H7 (cell line): Measurements from ENCODE around the gene TIMM50. TPM values are rescaled to one million over a fixed set of nuclear protein-coding genes. Genes with fewer than 3 reads are reported as not detected.
A peak's percentile ranks its signal among the peaks of the same experiment; 100 is the strongest.
"Not testable (repeated sequence)": the region's sequence is repeated elsewhere in the genome, so short reads cannot be mapped to it uniquely, and the experiment has no call there.

Source experiments
- DNase-seq: peaks from one replicate; pipeline ENCODE4 v3.0.0; 2012
- H3K27me3 ChIP-seq: 2 replicates; pipeline ENCODE4 v1.6.0; 2011; ENCODE audit warnings: mild to moderate bottlenecking, low read length; ENCODE audit not compliant: control insufficient read depth, insufficient read depth
- H3K36me3 ChIP-seq: replicated peaks from 2 replicates; pipeline ENCODE4 v1.5.1; 2011; ENCODE audit warnings: low read length; ENCODE audit not compliant: control insufficient read depth, insufficient read depth
- H3K4me3 ChIP-seq: 2 replicates; pipeline ENCODE4 v1.5.1; 2011; ENCODE audit warnings: low read depth, mild to moderate bottlenecking, control low read depth, low read length, moderate library complexity; ENCODE audit not compliant: insufficient read depth
- total RNA-seq: library from RNA; depleted of rRNA; stranded (reverse); fragments of >200 nt; shearing (Covaris generic); gene quantifications from 2 replicates; pipeline ENCODE4 v1.2.3, GENCODE V29; 2014

Gene TIMM50
- total RNA-seq, 1 experiment from 2014 or later = 161 TPM

GRCh38 chr19:39449116-39449797, 31.4 kb upstream of the TIMM50 start:
- Histone ChIP-seq H3K4me3 (no peak overlapping the region), H3K27me3 (no peaks in the 10 kb centered on the region), H3K36me3 (peaks cover 8% of the 10 kb centered on the region)
- DNase-seq = no peak

GRCh38 chr19:39451257-39451656, 29.4 kb upstream of the TIMM50 start:
- not testable (repeated sequence) for H3K36me3 ChIP-seq, H3K4me3 ChIP-seq, H3K27me3 ChIP-seq, DNase-seq

DNA sequence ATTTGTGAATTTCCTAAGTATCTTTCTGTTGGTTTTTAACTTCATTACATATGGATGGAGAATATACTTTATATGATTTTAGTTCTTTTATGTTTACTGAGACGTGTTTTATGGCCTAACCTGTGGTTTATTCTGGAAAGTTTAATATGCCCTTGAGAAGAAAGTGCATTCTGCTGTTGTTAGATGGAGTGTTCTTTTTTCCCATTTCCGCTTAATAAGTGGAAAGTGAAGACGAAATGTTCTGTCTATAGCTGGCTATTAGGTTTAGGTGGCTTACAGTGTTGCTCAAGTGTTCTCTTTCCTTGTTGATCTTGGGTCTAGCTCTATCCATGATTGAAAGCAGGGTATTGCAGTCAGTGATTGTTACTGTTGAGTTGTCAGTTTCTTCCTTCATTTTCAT, 17.2 kb upstream of the TIMM50 start:
- Histone ChIP-seq H3K36me3 (peaks cover 43% of the 10 kb centered on the region), H3K27me3 (no peaks in the 10 kb centered on the region), H3K4me3 (no peak overlapping the region)
- no peak for DNase-seq

- DNase-seq = peak; percentile 13
- H3K27me3 ChIP-seq = no peaks in the 10 kb centered on the region
- peaks cover 48% of the 10 kb centered on the region for H3K36me3 ChIP-seq
- H3K4me3 ChIP-seq = no peak overlapping the region
These were observed 14.5 kb upstream of the TIMM50 start for GRCh38 chr19:39465956-39466747.

- Histone ChIP-seq H3K36me3 (peaks cover 56% of the 10 kb centered on the region), H3K27me3 (no peaks in the 10 kb centered on the region), H3K4me3 (no peak overlapping the region)
- peak; percentile 27 for DNase-seq
These were observed 12.7 kb upstream of the TIMM50 start for GRCh38 chr19:39467941-39468340.

DNA sequence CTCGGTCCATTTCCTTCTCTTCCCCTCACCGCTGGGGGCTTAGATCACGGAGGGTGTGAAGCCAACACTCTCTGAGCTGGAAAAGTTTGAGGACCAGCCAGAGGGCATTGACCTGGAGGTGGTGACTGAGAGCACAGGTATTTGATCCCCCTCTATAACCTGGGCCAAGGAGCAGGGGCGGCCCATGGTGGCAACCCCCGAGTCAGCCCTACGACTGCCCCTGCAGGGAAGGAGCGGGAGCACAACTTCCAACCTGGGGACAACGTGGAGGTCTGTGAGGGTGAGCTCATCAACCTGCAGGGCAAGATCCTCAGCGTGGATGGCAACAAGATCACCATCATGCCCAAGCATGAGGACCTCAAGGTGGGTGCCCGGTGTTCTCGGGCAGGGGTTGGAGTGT, 11.6 kb upstream of the TIMM50 start:
- DNase-seq = peak; percentile 53
- no peaks in the 10 kb centered on the region for H3K27me3 ChIP-seq
- H3K36me3 ChIP-seq = peaks cover 56% of the 10 kb centered on the region
- no peak overlapping the region for H3K4me3 ChIP-seq

DNA sequence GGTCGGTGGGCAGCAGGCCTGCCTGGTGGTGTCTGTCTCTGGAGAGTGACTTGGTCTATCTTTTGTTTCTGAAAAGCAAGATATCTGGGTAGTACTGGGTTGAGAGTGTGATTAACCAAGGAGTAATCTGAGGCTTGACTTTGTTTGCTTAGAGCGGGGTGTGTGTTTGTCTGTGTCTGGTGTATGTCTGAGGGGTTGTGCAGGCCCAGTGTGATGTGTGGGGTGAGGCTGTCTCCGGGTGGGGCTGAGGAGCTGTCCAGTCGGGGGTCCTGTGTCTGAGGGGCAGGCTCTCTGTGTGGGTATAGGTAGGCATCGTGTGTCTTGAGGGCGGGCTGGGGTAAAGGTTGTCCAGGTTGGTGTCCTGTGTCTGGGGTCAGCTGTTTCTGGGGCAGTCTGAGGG, 11.1 kb upstream of the TIMM50 start:
- H3K4me3 ChIP-seq = no peak overlapping the region
- H3K36me3 ChIP-seq = peaks cover 58% of the 10 kb centered on the region
- H3K27me3 ChIP-seq = no peaks in the 10 kb centered on the region
- DNase-seq = peak; percentile 32

- H3K27me3 ChIP-seq = no peaks in the 10 kb centered on the region
- DNase-seq = no peak
- H3K4me3 ChIP-seq = no peak overlapping the region
- peaks cover 57% of the 10 kb centered on the region for H3K36me3 ChIP-seq
These were observed 9.8 kb upstream of the TIMM50 start for GRCh38 chr19:39470724-39471339.

DNA sequence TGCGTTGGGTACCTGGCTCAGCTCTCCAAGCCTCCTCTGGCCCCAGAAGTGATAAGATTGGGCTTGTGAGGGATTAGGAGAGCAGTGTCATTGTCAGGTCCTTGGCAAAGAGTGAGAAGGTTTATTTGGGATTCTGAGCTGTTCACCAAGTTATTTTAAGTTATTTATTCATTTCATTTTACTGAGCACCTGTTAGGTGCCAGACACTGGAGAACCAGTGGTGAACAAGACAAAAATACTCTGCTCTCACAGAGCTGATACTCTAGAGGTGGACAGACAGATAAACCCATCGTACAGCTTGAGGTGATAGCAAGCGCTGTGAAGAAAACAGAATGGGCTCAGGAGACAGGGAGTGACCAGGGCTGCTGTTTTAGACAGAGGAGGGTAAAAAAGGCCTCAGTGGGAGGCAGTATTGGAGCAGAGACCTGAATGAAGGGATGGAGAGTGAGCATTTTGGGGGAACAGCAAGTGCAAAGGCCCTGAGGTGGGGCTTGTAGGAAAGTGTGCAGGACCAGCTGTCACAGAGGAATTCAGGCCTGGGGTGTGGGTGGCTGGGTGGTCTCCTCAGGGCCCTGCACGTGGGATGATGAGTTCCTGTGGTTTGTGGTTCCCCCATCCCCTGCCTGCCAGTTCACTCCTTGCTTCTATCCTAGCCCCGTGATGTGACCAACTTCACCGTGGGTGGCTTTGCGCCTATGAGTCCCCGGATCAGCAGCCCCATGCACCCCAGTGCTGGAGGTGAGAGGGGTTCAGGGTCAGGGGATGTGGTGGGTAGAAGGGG, 8.7 kb upstream of the TIMM50 start:
- no peak for DNase-seq
- peaks cover 53% of the 10 kb centered on the region for H3K36me3 ChIP-seq

GRCh38 chr19:39472746-39473442, 7.7 kb upstream of the TIMM50 start:
- Histone ChIP-seq H3K36me3 (peaks cover 51% of the 10 kb centered on the region), H3K27me3 (no peaks in the 10 kb centered on the region), H3K4me3 (no peak overlapping the region)
- no peak for DNase-seq

More for the DNA sequence above, 8.7 kb upstream of the TIMM50 start:
- no peaks in the 10 kb centered on the region for H3K27me3 ChIP-seq
- H3K4me3 ChIP-seq = no peak overlapping the region

- no peak overlapping the region for H3K4me3 ChIP-seq
- no peaks in the 10 kb centered on the region for H3K27me3 ChIP-seq
- H3K36me3 ChIP-seq = peaks cover 46% of the 10 kb centered on the region
- DNase-seq = no peak
These were observed 7.1 kb upstream of the TIMM50 start for GRCh38 chr19:39473443-39473960.

- Histone ChIP-seq H3K36me3 (peaks cover 39% of the 10 kb centered on the region), H3K4me3 (no peak overlapping the region), H3K27me3 (no peaks in the 10 kb centered on the region)
- peak; percentile 95 for DNase-seq
These were observed 6.5 kb upstream of the TIMM50 start for GRCh38 chr19:39474139-39474620.

- DNase-seq = no peak
- H3K4me3 ChIP-seq = no peak overlapping the region
- H3K36me3 ChIP-seq = peaks cover 26% of the 10 kb centered on the region
- H3K27me3 ChIP-seq = no peaks in the 10 kb centered on the region
These were observed 4.9 kb upstream of the TIMM50 start for GRCh38 chr19:39475748-39476147.
